ENCODE results near the gene BRSK1. TPM values are rescaled to one million over a fixed set of nuclear protein-coding genes. Genes with fewer than 3 reads are reported as not detected.

Gene BRSK1
- total RNA-seq, 1 donor from 2014 or later, result 1.3 TPM

GRCh38 chr19:55341171-55341588, 57.4 kb downstream of the BRSK1 start:
- H3K36me3 ChIP-seq, result peaks cover 6% of the 10 kb centered on the region
- no peaks in the 10 kb centered on the region for H3K27me3 ChIP-seq
- intact Hi-C loops (cut with DNase I), result no loop called here
- TF ChIP-seq, protein P1, sequence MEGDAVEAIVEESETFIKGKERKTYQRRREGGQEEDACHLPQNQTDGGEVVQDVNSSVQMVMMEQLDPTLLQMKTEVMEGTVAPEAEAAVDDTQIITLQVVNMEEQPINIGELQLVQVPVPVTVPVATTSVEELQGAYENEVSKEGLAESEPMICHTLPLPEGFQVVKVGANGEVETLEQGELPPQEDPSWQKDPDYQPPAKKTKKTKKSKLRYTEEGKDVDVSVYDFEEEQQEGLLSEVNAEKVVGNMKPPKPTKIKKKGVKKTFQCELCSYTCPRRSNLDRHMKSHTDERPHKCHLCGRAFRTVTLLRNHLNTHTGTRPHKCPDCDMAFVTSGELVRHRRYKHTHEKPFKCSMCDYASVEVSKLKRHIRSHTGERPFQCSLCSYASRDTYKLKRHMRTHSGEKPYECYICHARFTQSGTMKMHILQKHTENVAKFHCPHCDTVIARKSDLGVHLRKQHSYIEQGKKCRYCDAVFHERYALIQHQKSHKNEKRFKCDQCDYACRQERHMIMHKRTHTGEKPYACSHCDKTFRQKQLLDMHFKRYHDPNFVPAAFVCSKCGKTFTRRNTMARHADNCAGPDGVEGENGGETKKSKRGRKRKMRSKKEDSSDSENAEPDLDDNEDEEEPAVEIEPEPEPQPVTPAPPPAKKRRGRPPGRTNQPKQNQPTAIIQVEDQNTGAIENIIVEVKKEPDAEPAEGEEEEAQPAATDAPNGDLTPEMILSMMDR (IDR thresholded peaks at IDR 0.05), result no peak
- peak overlapping the region; percentile 67 for H3K4me3 ChIP-seq
- H3K9me3 ChIP-seq, result no peaks in the 10 kb centered on the region
- H3K27ac ChIP-seq, result no peak overlapping the region
- ATAC-seq (peak; percentile 28), DNase-seq (peak; percentile 91)
- peaks cover 9% of the 10 kb centered on the region for H3K4me1 ChIP-seq

- no peak overlapping the region for H3K4me3 ChIP-seq
- H3K27ac ChIP-seq, result no peak overlapping the region
- no peaks in the 10 kb centered on the region for H3K27me3 ChIP-seq
- peaks cover 6% of the 10 kb centered on the region for H3K36me3 ChIP-seq
- DNase-seq, result no peak
- ATAC-seq, result no peak
- H3K9me3 ChIP-seq, result no peaks in the 10 kb centered on the region
- intact Hi-C loops (cut with DNase I), result no loop called here
- peaks cover 9% of the 10 kb centered on the region for H3K4me1 ChIP-seq
- TF ChIP-seq, protein P1 (IDR thresholded peaks at IDR 0.05), result no peak
These were observed 58.1 kb downstream of the BRSK1 start for GRCh38 chr19:55341595-55342531.

DNA sequence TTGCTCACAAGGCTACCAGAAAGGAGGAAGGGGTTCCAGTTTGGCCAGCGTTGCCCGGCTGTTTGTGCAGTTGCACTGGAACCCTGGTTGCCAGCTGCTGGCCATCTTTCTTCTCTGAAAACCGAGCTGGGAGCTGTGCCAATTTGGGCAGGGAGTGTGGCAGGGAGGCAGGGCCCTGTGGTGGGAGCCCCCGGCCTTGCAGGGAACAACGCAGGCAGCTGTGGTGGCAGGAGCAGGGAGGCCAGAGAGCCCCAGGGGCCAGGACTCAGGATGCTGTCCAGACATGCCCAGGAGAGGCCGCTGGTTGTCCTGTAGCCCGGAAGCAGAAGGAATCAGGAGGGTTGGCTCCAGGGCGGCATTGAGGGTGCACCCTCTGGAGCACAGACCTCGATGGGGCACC, 60.6 kb downstream of the BRSK1 start:
- no peaks in the 10 kb centered on the region for H3K9me3 ChIP-seq
- no peak for ATAC-seq
- DNase-seq, result no peak
- peaks cover 6% of the 10 kb centered on the region for H3K36me3 ChIP-seq
- intact Hi-C loops (cut with DNase I), result no loop called here
- H3K27ac ChIP-seq, result no peak overlapping the region
- peaks cover 5% of the 10 kb centered on the region for H3K4me1 ChIP-seq
- H3K4me3 ChIP-seq, result no peak overlapping the region
- TF ChIP-seq, protein P1 (IDR thresholded peaks at IDR 0.05), result no peak
- H3K27me3 ChIP-seq, result no peaks in the 10 kb centered on the region

- H3K4me1 ChIP-seq, result peaks cover 4% of the 10 kb centered on the region
- intact Hi-C loops (cut with DNase I), result no loop called here
- H3K27me3 ChIP-seq, result no peaks in the 10 kb centered on the region
- no peak overlapping the region for H3K4me3 ChIP-seq
- no peaks in the 10 kb centered on the region for H3K9me3 ChIP-seq
- TF ChIP-seq, protein P1 (IDR thresholded peaks at IDR 0.05), result no peak
- H3K36me3 ChIP-seq, result peaks cover 6% of the 10 kb centered on the region
- H3K27ac ChIP-seq, result no peak overlapping the region
- no peak for DNase-seq
- no peak for ATAC-seq
These were observed 61.5 kb downstream of the BRSK1 start for GRCh38 chr19:55345101-55345817.

DNA sequence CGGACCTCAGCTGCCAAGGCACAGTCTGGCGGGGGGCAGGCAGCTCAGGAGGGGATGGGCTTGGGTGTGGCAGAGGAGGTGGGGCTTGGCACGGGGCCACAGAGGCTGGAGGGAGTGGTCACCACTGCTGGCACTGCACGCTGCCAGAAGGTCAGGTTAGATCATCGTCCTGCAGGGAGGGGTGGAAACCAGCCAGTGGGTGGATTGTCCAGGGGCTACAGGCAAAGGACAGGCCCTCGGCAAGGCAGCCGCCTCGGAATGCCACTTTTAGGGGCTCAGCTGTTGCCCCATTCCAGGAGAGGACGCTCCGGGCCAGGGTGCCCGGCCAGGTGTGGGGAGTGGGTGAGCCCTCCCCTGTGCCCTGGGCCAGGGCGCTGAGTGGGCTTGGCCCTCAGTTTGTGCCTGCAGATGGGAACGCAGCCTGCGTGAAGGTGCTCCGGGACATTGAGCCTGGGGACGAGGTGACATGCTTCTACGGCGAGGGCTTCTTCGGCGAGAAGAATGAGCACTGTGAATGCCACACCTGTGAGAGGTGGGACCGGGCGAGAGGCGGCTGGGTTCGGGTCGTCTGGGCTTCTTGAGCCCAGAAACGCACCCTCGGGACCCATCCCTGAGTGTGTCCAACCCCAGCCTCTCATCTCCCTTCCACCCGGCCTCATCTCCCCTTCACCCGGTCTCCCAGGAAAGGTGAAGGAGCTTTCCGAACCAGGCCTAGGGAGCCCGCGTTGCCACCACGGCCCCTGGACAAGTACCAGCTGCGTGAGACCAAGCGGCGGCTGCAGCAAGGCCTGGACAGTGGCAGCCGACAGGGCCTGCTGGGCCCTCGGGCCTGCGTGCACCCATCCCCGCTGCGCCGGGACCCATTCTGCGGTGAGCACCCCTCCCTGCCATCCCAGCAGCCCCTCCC, 62.3 kb downstream of the BRSK1 start:
- Histone ChIP-seq H3K27ac (no peak overlapping the region), H3K4me1 (no peaks in the 10 kb centered on the region), H3K9me3 (no peaks in the 10 kb centered on the region), H3K4me3 (no peak overlapping the region), H3K36me3 (peaks cover 6% of the 10 kb centered on the region), H3K27me3 (peaks cover 7% of the 10 kb centered on the region)
- intact Hi-C loops (cut with DNase I), result no loop called here
- no peak for ATAC-seq
- TF ChIP-seq, protein P1 (IDR thresholded peaks at IDR 0.05), result no peak
- DNase-seq, result no peak
